HG02852 (cell line): ENCODE data around the gene PREPL.

Source experiments
- ATAC-seq: cut with Tn5 transposase; IDR thresholded peaks from one replicate; pipeline ENCODE4 v1.9.1; 2021; ENCODE audit warnings: mild to moderate bottlenecking, moderate library complexity; ENCODE audit not compliant: unreplicated experiment

PREPL gene

GRCh38 chr2:44296653-44297052 lies 64.6 kb downstream of the PREPL start:
- no peak for ATAC-seq

GRCh38 chr2:44295633-44296359 lies 65.5 kb downstream of the PREPL start:
- ATAC-seq = no peak

DNA sequence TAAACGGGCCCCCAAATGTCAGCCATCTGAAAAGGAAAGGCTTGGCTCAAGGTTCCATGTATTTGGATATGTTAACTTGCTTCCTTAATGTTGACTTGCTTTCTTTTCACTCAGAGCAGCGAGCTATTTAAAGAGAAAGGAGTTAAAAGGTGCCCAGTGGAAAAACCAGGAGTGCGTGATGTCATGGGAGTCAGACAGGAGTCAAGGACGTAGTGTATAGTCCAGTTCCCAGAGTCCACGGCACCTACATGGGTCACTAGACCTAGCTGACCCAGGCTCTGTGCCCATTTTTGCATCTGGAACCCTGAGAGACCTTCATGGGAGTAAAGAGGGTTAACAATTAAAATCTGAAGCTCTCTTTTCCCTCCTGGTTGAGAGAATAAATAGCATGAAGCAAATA lies 66.2 kb downstream of the PREPL start:
- ATAC-seq = no peak

DNA sequence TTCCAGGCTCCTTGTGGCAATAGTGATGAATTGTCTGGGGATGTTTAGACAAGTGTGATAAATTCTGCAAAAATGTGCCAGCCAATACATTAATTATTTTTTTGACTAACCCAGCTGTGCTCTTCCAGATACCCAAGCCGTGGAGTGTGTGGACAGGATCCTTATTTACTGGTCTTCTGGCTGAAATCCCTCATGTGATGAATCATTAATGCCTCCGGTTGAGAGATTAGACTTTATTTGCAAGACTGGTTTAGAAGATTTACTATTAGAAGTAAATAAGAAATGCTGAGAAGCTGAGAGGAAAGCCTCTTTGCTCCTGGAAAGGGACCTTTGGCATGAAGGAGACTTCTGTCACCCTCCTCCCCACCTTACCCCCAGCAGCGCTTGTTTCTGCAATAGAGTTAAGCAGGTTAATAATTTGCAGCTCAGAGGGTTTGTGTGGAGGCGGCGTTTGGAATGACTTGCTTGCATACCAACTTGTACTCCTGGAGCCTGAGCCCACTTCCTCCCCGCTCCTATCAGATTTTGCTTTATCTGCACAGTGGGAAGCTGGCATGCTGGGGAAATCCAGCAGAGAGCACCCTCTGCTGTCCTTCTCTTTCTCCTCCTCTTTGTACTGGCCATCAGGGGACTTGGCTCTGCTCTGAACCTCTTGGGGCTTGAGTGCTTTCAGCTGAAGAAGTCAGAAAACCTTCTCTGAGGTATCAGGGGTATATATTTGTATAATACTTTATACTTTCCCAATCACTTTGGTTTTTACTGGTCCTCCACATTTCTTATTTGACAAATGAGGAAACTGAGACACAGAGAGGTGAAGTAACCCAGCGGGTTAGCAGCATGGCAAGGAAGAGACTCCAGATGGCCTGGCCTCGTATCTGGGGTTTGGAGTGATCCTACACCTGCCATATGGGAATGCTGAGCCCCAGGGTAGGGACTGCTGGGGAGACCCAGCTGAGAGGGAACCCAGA lies 69.7 kb downstream of the PREPL start:
- ATAC-seq = no peak

DNA sequence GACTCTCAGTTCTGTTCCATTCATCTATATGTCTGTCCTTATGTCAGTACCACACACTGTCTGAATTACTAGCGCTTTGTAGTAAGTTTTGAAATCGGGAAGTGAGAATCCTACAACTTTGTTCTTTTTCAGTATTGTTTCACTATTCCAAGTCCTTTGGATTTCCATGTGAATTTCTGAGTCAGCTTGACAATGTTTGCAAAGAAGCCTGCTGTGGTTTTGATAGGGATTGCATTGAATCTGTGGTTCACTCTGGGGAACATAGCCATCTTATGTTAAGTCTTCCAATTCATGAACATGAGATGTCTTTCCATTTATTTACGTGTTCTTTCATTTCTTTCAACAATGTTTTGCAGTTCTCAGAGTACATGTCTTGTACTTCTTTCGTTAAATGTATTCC lies 71.0 kb downstream of the PREPL start:
- no peak for ATAC-seq

DNA sequence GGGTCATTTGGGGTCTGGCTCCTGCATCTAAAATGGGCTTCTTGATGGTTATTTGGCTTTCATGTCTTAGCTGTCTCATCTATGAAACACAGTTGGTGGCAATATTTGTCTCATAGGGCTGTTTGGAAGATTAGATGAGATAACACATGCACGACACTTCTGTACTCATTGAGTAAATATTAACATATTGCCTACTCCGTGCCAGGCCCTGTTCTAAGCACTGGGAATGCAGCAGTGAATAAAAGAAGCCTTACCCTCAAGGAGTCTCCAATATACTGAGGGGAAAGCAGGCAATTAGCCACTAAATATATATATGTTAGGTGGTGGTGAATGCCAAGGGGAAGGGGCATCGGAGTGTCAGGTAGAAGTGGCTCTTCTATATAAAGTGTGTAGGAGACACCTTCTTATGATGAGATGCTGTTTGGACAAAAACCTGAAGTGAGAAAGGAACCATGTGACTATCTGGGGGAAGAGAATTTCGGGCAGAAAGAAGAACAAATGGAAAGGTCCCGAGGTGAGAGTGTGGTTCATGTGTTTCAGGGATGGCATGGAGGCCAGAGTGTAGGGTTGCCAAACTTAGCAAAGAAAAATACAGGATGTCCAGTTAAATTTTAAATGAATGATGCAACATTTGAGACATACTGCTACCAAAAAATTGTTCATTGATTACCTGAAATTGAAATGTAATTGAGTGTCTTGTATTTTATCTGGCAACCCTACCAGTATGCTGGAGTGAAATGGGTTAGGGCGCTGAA lies 74.2 kb downstream of the PREPL start:
- no peak for ATAC-seq

DNA sequence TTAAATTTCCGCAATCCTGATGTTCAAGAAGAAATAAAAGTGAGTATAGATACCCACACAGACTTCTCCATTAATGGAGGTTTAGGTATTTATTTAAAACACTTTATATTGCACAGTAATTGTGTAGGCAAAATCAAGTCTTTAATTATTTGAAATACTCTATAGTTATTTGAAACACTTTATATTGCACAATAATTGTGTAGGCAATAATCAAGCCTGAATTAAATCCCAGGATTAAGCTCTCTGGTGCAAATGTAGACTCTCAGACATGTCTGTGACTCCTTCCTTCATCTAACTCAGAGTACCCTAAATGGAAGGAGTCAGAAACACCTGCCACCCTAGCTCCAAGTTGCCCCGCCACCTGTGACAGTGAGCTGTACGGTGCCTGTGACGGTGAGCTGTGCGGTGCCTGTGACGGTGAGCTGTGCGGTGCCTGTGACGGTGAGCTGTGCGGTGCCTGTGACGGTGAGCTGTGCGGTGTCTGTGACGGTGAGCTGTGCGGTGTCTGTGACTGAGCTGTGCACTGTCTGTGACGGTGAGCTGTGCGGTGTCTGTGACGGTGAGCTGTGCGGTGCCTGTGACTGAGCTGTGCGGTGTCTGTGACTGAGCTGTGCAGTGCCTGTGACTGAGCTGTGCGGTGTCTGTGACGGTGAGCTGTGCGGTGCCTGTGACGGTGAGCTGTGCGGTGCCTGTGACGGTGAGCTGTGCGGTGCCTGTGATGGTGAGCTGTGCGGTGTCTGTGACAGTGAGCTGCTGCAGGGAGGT lies 75.0 kb downstream of the PREPL start:
- no peak for ATAC-seq

DNA sequence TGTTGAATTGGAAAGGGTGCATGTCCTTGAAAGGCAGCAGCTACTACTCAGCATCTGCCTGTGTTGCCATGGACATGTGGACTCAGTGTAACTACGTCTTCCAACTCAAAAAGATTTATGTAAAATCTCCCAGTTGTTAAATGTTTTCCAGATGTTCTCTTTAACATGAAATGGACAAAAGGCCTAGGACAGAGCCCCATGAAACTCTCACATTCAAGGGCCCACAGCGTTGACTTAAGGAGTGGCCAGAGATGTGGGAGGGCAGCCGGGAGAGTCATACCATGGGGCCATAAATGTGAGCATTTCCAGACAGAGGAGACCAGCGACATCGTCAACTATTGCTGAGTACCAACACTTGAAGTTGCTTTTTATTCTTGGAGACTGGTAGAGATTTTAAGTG lies 76.1 kb downstream of the PREPL start:
- ATAC-seq = no peak

GRCh38 chr2:44283116-44283666 lies 78.1 kb downstream of the PREPL start:
- no peak for ATAC-seq

DNA sequence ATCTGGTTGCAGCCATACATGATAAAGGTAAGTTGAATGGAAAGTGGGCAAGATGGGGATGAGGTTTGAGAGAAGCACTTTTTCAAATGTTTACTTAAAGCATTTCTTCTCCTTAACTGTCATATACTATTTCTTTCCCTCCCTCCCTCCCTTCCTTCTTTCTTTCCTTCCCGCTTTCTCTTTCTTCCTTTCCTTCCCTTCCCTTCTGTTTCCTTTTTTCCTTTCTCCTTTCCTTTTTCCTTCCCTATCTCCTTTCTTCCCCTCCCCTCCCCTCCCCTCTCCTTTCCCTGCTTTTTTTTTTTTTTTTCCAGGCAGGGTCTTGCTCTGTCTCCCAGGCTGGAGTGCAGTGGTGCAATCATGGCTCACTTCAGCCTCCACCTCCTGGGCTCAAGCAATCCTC lies 80.4 kb downstream of the PREPL start:
- no peak for ATAC-seq

- no peak for ATAC-seq
Observed at GRCh38 chr2:44277541-44277940, 83.8 kb downstream of the PREPL start.

DNA sequence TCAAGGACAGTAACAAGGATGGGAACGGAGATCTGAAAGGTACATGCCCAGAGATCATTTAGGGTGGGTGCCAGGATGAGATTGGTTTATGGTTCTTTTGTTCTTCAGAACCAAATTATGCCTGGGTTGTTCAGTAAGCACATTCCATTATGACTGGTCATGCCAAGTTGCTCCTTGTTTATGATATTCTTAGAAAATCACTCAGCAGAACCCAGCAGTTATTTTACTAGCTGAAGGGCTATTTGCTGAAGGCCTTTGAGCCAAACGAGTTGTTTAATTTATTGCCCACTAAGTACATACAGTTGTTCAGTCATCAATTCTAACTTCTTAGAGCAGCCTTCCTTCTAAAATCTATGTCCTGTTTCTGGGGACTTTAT lies 85.4 kb downstream of the PREPL start:
- no peak for ATAC-seq

DNA sequence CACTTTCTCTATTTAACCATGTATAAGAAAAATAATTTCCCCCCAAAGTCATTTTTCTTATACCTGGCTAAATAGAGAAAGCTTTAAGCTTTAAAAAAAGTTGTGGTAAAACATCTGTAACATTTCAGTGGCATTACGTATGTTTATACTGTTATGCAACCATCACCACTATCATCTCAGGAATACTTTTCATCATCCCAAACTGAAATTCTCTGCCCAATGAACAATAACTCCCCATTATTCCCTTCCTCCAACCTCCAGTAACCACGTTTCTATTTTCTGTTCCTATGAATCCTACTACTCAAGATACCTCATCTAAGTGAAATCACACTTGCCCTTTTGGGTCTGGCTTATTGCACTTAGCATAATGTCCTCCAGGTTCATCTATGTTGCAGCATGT lies 87.7 kb downstream of the PREPL start:
- no peak for ATAC-seq

DNA sequence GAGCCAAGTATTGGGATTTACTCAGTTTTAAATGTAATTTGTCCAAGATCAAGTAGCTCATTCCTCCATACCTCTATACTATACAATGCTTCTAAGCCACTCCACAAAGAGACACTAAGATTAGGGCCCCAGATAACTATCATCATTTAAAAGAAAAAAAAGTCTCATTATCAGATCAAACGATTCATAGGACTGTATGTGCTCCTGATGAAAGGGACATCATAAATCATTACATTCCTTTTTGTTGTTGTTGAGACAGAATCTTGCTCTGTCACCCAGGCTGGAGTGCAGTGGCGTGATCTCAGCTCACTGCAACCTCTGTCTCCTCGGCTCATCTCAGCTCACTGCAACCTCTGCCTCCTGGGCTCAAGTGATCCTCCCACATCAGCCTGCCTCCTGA lies 88.2 kb downstream of the PREPL start:
- no peak for ATAC-seq

DNA sequence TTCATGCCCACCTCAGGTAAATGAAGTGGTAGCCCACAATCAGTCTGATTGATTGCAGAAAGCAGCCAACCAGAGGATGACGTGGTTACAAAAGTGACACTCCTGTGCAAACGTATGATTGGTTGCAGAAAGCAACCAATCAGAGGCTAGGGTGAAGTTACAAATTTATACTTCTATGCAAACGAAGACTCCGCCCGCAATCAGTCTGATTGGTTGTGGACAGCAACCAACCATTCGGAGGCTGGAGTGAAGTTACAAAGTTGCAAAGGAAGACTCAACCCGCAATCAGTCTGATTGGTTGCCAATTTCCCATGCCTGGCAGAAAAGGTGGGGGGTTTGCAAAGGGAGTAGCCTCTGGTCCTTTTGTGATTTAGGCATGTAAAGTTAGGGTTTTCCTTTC lies 90.0 kb downstream of the PREPL start:
- no peak for ATAC-seq

DNA sequence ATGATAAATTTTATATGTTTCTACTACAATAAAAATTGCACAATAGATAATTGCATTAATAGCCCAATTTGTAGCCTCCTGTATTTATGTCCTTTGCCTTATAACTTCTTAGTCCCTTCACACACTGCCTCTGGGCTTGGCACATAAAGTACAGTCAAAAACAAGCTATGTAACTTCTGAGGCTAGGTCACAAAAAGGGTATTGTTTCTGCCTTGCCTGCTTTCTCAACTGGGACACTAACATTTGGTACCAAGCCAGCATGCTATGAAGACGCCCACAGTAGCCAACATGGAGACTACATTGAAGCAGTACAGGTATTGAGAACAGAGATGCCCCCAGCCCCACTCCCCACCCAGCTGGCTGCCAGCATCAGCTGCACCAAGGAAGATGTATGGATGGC lies 91.5 kb downstream of the PREPL start:
- no peak for ATAC-seq

DNA sequence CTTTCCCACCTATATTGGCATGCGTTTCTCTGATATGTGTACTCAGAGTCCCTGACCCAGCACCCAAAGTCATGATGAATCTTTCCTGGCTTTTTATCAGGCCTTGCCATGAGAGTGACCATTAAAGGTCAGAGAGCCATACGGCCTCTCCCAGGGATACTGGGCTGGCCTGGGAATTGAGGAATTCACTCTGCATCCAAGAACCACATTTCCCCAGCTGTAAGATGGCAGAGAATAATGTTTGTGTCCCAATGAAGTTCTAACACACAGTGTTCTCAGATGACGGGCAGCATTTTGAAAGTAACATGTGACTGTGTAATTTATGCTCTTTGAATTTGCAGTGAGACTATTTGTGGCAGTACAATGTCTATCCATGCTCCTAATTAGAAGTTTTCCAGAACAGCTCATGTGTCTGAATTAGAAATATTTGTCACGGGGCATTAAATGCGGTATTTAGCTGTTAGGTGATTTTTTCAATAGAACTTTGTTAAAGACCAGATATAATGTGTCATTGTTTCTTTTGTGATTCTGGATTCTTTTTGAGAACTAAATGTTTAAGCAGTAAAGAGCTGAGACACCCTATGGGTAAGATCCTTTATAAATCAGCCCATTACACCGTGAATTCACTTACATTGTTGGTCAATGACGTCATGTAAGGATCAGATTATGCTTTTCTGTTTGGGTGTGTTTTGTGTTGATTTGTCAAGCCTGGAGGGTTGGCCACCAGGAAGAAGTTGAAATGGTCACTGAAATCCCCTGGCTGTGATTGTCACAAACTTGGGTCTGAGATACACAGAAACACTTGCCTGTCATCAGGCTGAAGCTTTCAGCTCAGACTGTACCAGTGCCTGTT lies 93.3 kb downstream of the PREPL start:
- no peak for ATAC-seq
